Erythroblast (primary cell): ENCODE measurements around the gene HSF4.

Experiments
- GATA1 ChIP-seq: IDR thresholded peaks from 2 replicates; pipeline ENCODE4 v1.6.1; 2011; ENCODE audit warnings: low read depth, mild to moderate bottlenecking, control low read depth, low read length, moderate library complexity
- POLR2A ChIP-seq: IDR thresholded peaks from 2 replicates; pipeline ENCODE4 v1.6.1; 2011; ENCODE audit warnings: mild to moderate bottlenecking, low read length

DNA sequence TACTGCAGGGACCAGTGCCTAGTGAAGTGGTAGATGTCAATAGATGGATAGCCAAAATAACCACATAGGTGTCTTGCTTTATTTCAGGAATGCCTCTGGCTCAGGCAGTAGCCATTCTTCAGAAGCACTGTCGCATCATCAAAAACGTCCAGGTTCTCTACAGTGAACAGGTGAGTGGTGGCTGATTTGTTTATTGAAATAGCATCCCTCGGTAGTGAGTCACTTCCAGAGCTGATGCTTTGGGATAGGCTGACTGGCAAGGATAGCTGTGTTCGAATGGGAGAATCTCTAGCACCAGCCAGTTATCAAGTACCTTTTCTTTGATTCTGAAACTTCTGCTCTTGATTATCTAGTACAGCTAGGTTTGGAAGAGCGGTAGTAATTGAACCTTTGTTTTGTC is 44.5 kb upstream of the HSF4 start:
- TF ChIP-seq POLR2A = no peak
- TF ChIP-seq GATA1 = no peak
